HL-60 (cell line): Measurements from ENCODE around the gene PLCD1.

Source experiments
- SPI1 ChIP-seq: IDR thresholded peaks from 2 replicates; pipeline ENCODE4 v1.6.1; 2012; ENCODE audit warnings: low read depth, mild to moderate bottlenecking, borderline replicate concordance
- TF ChIP-seq, protein P1 (sequence below): IDR thresholded peaks from one replicate; pipeline ENCODE4 v1.5.1; 2011; ENCODE audit warnings: low read length, control low read depth, inconsistent platforms; ENCODE audit not compliant: insufficient read depth

GRCh38 chr3:38005076-38006020 is 24.1 kb downstream of the PLCD1 start:
- TF ChIP-seq, protein P1, sequence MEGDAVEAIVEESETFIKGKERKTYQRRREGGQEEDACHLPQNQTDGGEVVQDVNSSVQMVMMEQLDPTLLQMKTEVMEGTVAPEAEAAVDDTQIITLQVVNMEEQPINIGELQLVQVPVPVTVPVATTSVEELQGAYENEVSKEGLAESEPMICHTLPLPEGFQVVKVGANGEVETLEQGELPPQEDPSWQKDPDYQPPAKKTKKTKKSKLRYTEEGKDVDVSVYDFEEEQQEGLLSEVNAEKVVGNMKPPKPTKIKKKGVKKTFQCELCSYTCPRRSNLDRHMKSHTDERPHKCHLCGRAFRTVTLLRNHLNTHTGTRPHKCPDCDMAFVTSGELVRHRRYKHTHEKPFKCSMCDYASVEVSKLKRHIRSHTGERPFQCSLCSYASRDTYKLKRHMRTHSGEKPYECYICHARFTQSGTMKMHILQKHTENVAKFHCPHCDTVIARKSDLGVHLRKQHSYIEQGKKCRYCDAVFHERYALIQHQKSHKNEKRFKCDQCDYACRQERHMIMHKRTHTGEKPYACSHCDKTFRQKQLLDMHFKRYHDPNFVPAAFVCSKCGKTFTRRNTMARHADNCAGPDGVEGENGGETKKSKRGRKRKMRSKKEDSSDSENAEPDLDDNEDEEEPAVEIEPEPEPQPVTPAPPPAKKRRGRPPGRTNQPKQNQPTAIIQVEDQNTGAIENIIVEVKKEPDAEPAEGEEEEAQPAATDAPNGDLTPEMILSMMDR = no peak
- no peak for TF ChIP-seq SPI1
